OCI-LY1 (cell line): ENCODE data around the gene WDR62.

Source experiments
- H2AFZ ChIP-seq: fragments of 200-600 bp; sonication (generic), shearing (Covaris generic); 2 replicates; pipeline ENCODE4 v1.6.0; 2014; ENCODE audit warnings: antibody characterized with exemption, mild to moderate bottlenecking, low read length
- H3F3A ChIP-seq: fragments of 200-600 bp; sonication (generic), shearing (Covaris generic); 2 replicates; pipeline ENCODE4 v1.6.0; 2014; ENCODE audit warnings: mild to moderate bottlenecking, antibody characterized with exemption, low read length, moderate library complexity; ENCODE audit not compliant: insufficient read depth
- H3K27ac ChIP-seq: fragments of 200-600 bp; sonication (generic); 2 replicates; pipeline ENCODE4 v1.5.1; 2014; ENCODE audit warnings: low read length, mixed run types, mild to moderate bottlenecking, low read depth; ENCODE audit not compliant: poor library complexity, severe bottlenecking
- H3K27me3 ChIP-seq: fragments of 200-600 bp; sonication (generic); 2 replicates; pipeline ENCODE4 v1.6.0; 2014; ENCODE audit warnings: antibody characterized with exemption, mild to moderate bottlenecking, low read length, moderate library complexity; ENCODE audit not compliant: insufficient read depth
- H3K36me3 ChIP-seq: fragments of 200-600 bp; sonication (generic); 2 replicates; pipeline ENCODE4 v1.6.1; 2014; ENCODE audit warnings: mild to moderate bottlenecking, antibody characterized with exemption, low read length, moderate library complexity, mixed read lengths; ENCODE audit not compliant: insufficient read depth
- H3K4me1 ChIP-seq: fragments of 200-600 bp; sonication (generic); 2 replicates; pipeline ENCODE4 v1.5.1; 2014; ENCODE audit warnings: mild to moderate bottlenecking, low read length, moderate library complexity; ENCODE audit not compliant: insufficient read depth, severe bottlenecking
- H3K4me2 ChIP-seq: fragments of 200-600 bp; sonication (generic), shearing (Covaris generic); 2 replicates; pipeline ENCODE4 v1.6.1; 2014; ENCODE audit warnings: low read length
- H3K4me3 ChIP-seq: fragments of 200-600 bp; sonication (generic); 2 replicates; pipeline ENCODE4 v1.5.1; 2014; ENCODE audit warnings: low read length, low read depth, mild to moderate bottlenecking, mixed read lengths; ENCODE audit not compliant: poor library complexity, severe bottlenecking
- H3K79me2 ChIP-seq: fragments of 200-600 bp; shearing (Covaris generic); 2 replicates; pipeline ENCODE4 v1.6.1; 2016; ENCODE audit warnings: mixed run types, low read length, mixed read lengths; ENCODE audit not compliant: insufficient read depth
- H3K9ac ChIP-seq: fragments of 200-600 bp; sonication (generic), shearing (Covaris generic); 2 replicates; pipeline ENCODE4 v1.6.1; 2014; ENCODE audit warnings: mild to moderate bottlenecking, low read length, mixed read lengths
- H3K9me2 ChIP-seq: fragments of 200-600 bp; sonication (generic), shearing (Covaris generic); 2 replicates; pipeline ENCODE4 v1.6.1; 2014; ENCODE audit warnings: low read depth, mild to moderate bottlenecking, low read length, mixed read lengths
- H3K9me3 ChIP-seq: fragments of 200-600 bp; shearing (Covaris generic); 2 replicates; pipeline ENCODE4 v1.6.1; 2014; ENCODE audit warnings: low read length, mixed read lengths
- H4K20me1 ChIP-seq: fragments of 200-600 bp; sonication (generic), shearing (Covaris generic); 2 replicates; pipeline ENCODE4 v1.6.0; 2016; ENCODE audit warnings: mild to moderate bottlenecking, low read length; ENCODE audit not compliant: insufficient read depth
- CTCF ChIP-seq: fragments of 200-600 bp; sonication (generic), shearing (Covaris generic); IDR thresholded peaks from 2 replicates; pipeline ENCODE4 v1.5.1; 2017; ENCODE audit warnings: mild to moderate bottlenecking, antibody characterized with exemption, low read length, moderate library complexity, mixed read lengths
- EZH2 ChIP-seq: fragments of 200-600 bp; sonication (generic), shearing (Covaris generic); IDR thresholded peaks from 2 replicates; pipeline ENCODE4 v1.8.0; 2017; ENCODE audit warnings: borderline replicate concordance, mixed run types, mild to moderate bottlenecking, antibody characterized with exemption, low read length, moderate library complexity, mixed read lengths

The WDR62 gene

GRCh38 chr19:36092566-36092965 is 37.9 kb downstream of the WDR62 start:
- no peak overlapping the region for H3K27ac ChIP-seq
- peaks cover 91% of the 10 kb centered on the region for H3K36me3 ChIP-seq

DNA sequence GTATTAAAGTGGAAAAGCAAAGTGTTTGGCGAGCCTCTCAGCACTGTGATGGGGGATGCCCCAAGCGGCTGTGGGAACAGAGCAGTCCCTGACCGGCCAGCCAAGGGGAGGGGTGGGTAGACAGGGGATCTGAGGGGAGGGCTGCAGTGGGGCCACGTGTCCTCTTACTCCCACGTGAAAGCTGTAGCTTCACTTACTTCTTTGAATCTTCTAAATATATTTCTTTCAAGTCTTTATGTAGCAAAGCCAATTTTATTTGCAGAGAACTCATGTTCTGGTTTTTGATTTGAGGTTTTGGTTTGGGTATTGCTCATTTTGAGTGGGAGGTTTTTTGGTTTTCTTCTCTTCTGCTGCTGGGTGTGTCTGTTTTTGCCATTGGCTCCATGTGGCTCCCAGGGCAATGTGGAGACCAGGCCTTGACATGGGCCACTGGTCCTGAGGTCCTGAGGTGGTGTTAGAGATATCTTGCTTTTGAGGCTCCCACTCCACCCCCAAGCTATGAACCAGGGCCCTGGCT is 38.5 kb downstream of the WDR62 start:
- TF ChIP-seq CTCF, result no peak
- no peak for TF ChIP-seq EZH2
- Histone ChIP-seq H3K4me2 (no peak overlapping the region), H3K9me2 (no peaks in the 10 kb centered on the region), H3K27me3 (no peaks in the 10 kb centered on the region), H4K20me1 (no peaks in the 10 kb centered on the region), H3K4me1 (no peaks in the 10 kb centered on the region), H3K4me3 (no peak overlapping the region), H2AFZ (no peak overlapping the region), H3K27ac (no peak overlapping the region), H3K79me2 (no peaks in the 10 kb centered on the region), H3K9me3 (no peaks in the 10 kb centered on the region), H3K36me3 (peaks cover 90% of the 10 kb centered on the region), H3F3A (no peaks in the 10 kb centered on the region), H3K9ac (no peak overlapping the region)

More at GRCh38 chr19:36092566-36092965, 37.9 kb downstream of the WDR62 start:
- Histone ChIP-seq H3K4me3 (no peak overlapping the region), H3F3A (no peaks in the 10 kb centered on the region), H4K20me1 (no peaks in the 10 kb centered on the region), H3K4me1 (no peaks in the 10 kb centered on the region), H3K9me2 (no peaks in the 10 kb centered on the region), H3K9me3 (no peaks in the 10 kb centered on the region), H3K4me2 (no peak overlapping the region), H2AFZ (no peak overlapping the region), H3K79me2 (no peaks in the 10 kb centered on the region), H3K9ac (no peak overlapping the region), H3K27me3 (no peaks in the 10 kb centered on the region)
- TF ChIP-seq CTCF, result no peak
- no peak for TF ChIP-seq EZH2

GRCh38 chr19:36093687-36094086 is 39.0 kb downstream of the WDR62 start:
- Histone ChIP-seq H3K27me3 (no peaks in the 10 kb centered on the region), H3K4me3 (no peak overlapping the region), H3K36me3 (peaks cover 90% of the 10 kb centered on the region), H4K20me1 (no peaks in the 10 kb centered on the region), H3K4me1 (no peaks in the 10 kb centered on the region), H3K9me2 (no peaks in the 10 kb centered on the region), H3F3A (no peaks in the 10 kb centered on the region), H3K9ac (no peak overlapping the region), H3K9me3 (no peaks in the 10 kb centered on the region), H2AFZ (no peak overlapping the region), H3K27ac (no peak overlapping the region), H3K79me2 (no peaks in the 10 kb centered on the region), H3K4me2 (no peak overlapping the region)
- TF ChIP-seq EZH2 (no peak), CTCF (no peak)
